Mucosa of descending colon (tissue), 3 donors: ENCODE data around the gene PPP1CC. TPM values are rescaled to one million over a fixed set of nuclear protein-coding genes. Genes with fewer than 3 reads are reported as not detected.
A peak's percentile ranks its signal among the peaks of the same experiment; 100 is the strongest.
"Not testable (repeated sequence)": the region's sequence is repeated elsewhere in the genome, so short reads cannot be mapped to it uniquely, and the experiment has no call there.

Experiments used
- ATAC-seq: fragments of 200-7000 bp; cut with Tn5 transposase; one replicate; pipeline ENCODE4 v1.9.1; 2020; ENCODE audit warnings: mild to moderate bottlenecking, moderate library complexity
- DNase-seq, 3 donors: peaks; one replicate each; pipeline ENCODE4 v3.0.0-alpha.2; 2020
- H3K36me3 ChIP-seq: fragments of 200-600 bp; one replicate; pipeline ENCODE4 v1.8.0; 2021; ENCODE audit warnings: low read depth, mild to moderate bottlenecking
- H3K4me1 ChIP-seq: fragments of 200-600 bp; one replicate; pipeline ENCODE4 v1.8.0; 2021; ENCODE audit warnings: low read depth, mild to moderate bottlenecking
- H3K4me3 ChIP-seq: fragments of 200-600 bp; one replicate; pipeline ENCODE4 v1.8.0; 2021; ENCODE audit warnings: mild to moderate bottlenecking
- H3K9me3 ChIP-seq: fragments of 200-600 bp; one replicate; pipeline ENCODE4 v1.8.0; 2021; ENCODE audit warnings: mild to moderate bottlenecking
- intact Hi-C, 2 donors: fragments of 100-400 bp; cut with DNase I in 1 of 2; cut with micrococcal nuclease in 1 of 2; formaldehyde crosslinking; loops; one replicate each; pipeline versions ENCODE4 v1.11.0 to v1.11.1; 2022; cut with DNase I, micrococcal nuclease
- total RNA-seq, 3 donors: library from RNA; stranded (reverse); fragmentation: NEBNext Ultra II Directional in 2 of 3; extraction: Animal tissue kit (Norgen Biotek cat#: 25700) in 2 of 3; gene quantifications; one replicate each; pipeline versions ENCODE4 v1.2.1 to v1.2.4, GENCODE V29; 2021 to 2023
- TF ChIP-seq, protein P1 (sequence below): fragments of 200-600 bp; IDR thresholded peaks from one replicate; pipeline ENCODE4 v1.8.0; 2022; ENCODE audit warnings: antibody characterized with exemption, mild to moderate bottlenecking
- donor health status: DM: no; HTN: no; CAD: no; lungs with moderate emphysema.
- donor health status: DM: no; HTN: no; CAD: no.
- donor health status: DM: no; HTN: yes; CAD: no.

PPP1CC gene
- total RNA-seq, 3 donors from 2014 or later = 145 to 171 (median 161) TPM

DNA sequence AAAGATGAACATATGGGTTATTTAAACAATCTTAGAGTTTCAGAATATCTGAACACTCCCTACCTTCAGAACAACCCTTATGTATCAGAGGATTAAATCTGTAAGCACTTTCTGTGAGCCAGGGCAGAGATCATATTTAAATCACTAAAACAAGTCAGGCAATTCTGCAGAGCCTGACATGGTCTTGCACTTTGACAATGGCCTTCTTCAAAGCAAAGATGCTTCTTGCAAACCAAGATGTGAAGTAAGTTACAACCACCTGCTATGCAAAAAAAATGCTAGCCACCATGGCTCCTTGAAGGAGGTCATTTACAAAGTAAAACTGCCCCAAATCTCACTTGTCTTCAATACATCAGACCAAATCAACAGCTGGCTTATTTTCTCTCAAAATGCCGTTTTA, 3.2 kb downstream of the PPP1CC start:
- Histone ChIP-seq H3K36me3 (no peaks in the 10 kb centered on the region), H3K9me3 (no peaks in the 10 kb centered on the region), H3K4me3 (no peak overlapping the region), H3K4me1 (peaks cover 47% of the 10 kb centered on the region)
- ATAC-seq = no peak
- no peak for DNase-seq
- intact Hi-C loops = no loop called here
- TF ChIP-seq, protein P1, sequence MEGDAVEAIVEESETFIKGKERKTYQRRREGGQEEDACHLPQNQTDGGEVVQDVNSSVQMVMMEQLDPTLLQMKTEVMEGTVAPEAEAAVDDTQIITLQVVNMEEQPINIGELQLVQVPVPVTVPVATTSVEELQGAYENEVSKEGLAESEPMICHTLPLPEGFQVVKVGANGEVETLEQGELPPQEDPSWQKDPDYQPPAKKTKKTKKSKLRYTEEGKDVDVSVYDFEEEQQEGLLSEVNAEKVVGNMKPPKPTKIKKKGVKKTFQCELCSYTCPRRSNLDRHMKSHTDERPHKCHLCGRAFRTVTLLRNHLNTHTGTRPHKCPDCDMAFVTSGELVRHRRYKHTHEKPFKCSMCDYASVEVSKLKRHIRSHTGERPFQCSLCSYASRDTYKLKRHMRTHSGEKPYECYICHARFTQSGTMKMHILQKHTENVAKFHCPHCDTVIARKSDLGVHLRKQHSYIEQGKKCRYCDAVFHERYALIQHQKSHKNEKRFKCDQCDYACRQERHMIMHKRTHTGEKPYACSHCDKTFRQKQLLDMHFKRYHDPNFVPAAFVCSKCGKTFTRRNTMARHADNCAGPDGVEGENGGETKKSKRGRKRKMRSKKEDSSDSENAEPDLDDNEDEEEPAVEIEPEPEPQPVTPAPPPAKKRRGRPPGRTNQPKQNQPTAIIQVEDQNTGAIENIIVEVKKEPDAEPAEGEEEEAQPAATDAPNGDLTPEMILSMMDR = no peak

DNA sequence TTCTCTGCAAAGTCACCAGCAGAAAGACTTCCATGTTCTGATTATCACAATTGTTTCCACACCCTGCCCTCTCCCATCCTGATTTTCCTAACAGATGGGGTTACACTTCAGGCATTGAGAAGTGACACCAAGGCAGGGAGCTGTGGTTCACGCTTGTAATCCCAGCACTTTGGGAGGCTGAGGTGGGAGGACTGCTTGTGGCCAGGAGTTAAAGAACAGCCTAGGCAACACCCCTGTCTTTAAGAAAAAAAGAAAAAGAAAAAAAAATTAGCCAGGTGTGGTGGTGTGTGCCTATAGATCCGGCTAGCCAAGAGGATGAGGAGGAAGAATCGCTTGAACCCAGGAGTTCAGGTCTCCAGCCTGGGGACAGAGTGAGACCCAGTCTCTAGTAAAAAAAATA, 5.2 kb downstream of the PPP1CC start:
- H3K4me1 ChIP-seq = peaks cover 52% of the 10 kb centered on the region

DNA sequence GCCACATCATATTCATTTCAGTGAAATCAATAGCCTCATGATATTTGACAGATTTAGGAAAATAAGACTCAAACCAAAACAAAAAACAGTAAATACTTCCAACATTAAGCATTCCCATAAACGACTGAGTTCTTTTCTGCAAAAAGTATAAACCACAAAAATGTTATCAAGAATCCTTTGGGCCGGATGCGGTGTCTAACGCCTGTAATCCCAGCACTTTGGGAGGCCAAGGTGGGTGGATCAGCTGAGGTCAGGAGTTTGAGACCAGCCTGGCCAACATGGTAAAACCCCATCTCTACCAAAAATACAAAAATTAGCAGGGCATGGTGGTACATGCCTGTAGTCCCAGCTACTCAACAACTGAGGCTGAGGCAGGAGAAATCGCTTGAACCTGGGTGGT, 5.7 kb downstream of the PPP1CC start:
- ATAC-seq = not testable (repeated sequence)
- H3K4me1 ChIP-seq = peaks cover 52% of the 10 kb centered on the region

More for the DNA sequence above, 5.2 kb downstream of the PPP1CC start:
- Histone ChIP-seq H3K4me3 (no peak overlapping the region), H3K36me3 (no peaks in the 10 kb centered on the region), H3K9me3 (no peaks in the 10 kb centered on the region)
- DNase-seq (no peak), ATAC-seq (no peak)
- TF ChIP-seq, protein P1 = no peak
- intact Hi-C loops = no loop called here

DNA sequence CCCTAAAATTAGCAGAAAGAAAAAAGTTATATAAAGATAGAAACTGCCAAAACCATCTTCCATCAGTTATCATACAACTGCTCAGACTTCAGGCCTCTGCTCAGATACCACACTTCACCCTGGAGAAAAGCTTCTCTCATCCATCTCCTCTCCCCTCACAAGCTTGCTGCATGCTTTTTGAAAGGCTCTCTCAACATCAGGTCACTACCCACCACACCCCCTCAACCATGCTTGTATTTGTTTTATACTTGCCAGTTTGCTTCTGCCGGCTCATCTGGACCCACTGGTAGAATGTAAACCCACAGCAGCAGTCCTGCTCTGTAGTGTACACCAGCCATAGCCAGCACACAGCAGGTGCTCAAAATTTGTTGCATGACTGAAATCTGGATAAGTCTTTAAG, 8.8 kb downstream of the PPP1CC start:
- DNase-seq = no peak
- TF ChIP-seq, protein P1 = no peak
- intact Hi-C loops = no loop called here
- ATAC-seq = peak; percentile 44
- H3K9me3 ChIP-seq = no peaks in the 10 kb centered on the region
- H3K36me3 ChIP-seq = no peaks in the 10 kb centered on the region
- peaks cover 39% of the 10 kb centered on the region for H3K4me1 ChIP-seq
- H3K4me3 ChIP-seq = no peak overlapping the region

More for the DNA sequence above, 5.7 kb downstream of the PPP1CC start:
- DNase-seq, H3K4me3 ChIP-seq, H3K36me3 ChIP-seq, intact Hi-C loops, H3K9me3 ChIP-seq: not testable (repeated sequence)

DNA sequence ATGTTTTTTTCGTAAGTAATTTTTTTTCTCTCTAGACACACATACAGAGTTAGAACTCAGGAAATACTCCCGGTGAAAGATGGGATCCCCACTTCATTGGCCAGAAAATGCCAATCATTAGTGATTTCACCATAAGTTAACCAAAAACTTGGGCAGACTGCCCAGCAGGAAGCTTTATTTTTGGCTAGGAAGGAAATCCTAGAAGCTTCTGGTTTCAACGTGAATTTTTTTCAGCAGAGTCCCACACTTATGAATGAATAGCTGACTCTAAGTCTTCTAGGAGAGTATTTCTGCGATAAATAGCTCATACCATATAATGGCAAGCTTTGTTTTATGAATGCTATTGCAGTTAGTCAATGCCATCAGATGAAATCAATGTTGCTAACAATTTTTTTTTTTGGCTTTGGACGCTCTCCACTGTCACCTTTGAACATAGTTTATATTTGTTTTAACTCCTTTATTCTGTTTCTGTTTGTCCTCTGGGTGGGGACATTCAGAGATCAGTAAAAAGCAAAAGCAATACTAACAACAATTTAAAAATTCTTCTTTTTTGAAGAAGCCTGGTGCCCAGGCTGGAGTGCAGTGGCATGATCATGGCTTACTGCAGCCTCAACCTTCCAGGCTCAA, 9.5 kb downstream of the PPP1CC start:
- DNase-seq (no peak), ATAC-seq (peak; percentile 36)
- TF ChIP-seq, protein P1 = no peak
- intact Hi-C loops = no loop called here
- Histone ChIP-seq H3K4me3 (no peak overlapping the region), H3K36me3 (no peaks in the 10 kb centered on the region), H3K9me3 (no peaks in the 10 kb centered on the region), H3K4me1 (peaks cover 33% of the 10 kb centered on the region)

DNA sequence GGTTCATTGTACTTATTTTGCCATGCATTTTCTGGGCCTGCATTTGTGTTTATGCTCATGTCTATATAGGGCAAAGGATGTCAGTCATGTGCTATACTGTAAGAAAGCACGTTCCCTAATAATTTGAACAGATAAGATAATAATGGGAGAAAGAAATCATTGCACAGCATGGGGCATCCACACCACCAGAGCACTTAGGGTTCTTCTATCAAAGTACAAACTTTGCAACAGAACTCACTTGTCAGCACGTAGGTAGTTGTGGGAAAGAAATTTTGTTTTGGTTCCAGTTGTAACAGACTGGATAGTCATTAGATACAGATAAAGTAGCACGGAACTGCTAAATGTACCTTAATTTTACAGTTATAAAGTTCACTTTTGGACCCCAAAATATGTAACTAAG, 10.1 kb downstream of the PPP1CC start:
- intact Hi-C loops = no loop called here
- peaks cover 28% of the 10 kb centered on the region for H3K4me1 ChIP-seq
- TF ChIP-seq, protein P1 = no peak
- ATAC-seq = no peak
- H3K4me3 ChIP-seq = no peak overlapping the region
- no peaks in the 10 kb centered on the region for H3K9me3 ChIP-seq
- DNase-seq = no peak
- no peaks in the 10 kb centered on the region for H3K36me3 ChIP-seq
